Uterus (tissue), 2 donors: ENCODE data around the gene SH3BP2.

Experiments used
- CTCF ChIP-seq, 4 experiments: fragments of 200-600 bp in 2 of 4; fragments of 450-650 bp in 2 of 4; sonication (generic) in 2 of 4; IDR thresholded peaks; one replicate each; pipeline ENCODE4 v1.5.1; 2016 to 2019; ENCODE audit warnings: antibody characterized with exemption in 4 of 4, mild to moderate bottlenecking in 2 of 4, moderate library complexity in 1 of 4
- POLR2A ChIP-seq, 2 donors: fragments of 450-650 bp; IDR thresholded peaks; one replicate each; pipeline ENCODE4 v1.6.1; 2016; ENCODE audit warnings: antibody characterized with exemption in 2 of 2, mild to moderate bottlenecking in 1 of 2, moderate library complexity in 1 of 2

GRCh38 chr4:2750719-2751605 lies 41.9 kb upstream of the SH3BP2 start:
- TF ChIP-seq CTCF (IDR thresholded peaks at IDR 0.05) = no peak
- no peak for TF ChIP-seq POLR2A (IDR thresholded peaks at IDR 0.05)
